AG08396 (cell line): ENCODE results near the gene ATP11B.

Source experiments
- DNase-seq: peaks from one replicate; pipeline ENCODE4 v3.0.0; 2012; ENCODE audit warnings: low spot score, mixed read lengths

Gene ATP11B

DNA sequence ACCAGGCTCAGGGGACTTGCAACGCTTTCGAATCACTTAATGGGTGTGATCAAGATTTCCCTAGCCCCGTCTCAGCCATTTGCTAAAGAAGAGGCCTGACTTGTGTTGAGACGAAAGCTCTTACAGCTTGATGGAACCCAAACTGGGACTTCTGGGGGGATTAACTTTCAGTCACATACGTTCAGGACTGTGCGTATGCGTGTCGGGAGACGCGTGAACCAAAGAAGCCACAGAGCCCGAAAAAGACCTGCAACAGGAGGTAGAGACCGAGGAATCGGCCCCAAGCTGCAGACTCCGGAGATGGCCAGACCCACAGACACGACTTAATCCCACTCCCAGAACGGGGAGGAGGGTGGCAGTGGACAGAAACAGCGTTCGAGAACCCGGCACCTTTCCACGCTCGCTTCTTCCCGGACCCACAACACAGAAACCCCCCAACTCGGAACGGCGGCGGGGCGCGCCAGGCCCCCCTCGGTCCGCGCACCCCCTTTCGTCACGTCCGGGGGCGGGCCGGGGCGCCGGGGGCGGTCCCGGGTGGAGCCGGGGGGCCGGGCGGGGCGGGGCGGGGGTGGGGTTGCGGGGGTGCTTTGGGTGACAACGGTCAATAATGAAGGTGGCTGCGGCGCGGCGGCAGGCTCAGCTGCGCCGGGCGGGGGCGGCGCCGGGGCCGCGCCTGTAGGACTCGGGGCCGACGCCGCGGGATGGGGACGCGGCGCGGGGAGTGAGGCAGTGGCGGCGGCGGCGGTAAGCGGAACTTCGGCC, at the start of gene ATP11B:
Gene ATP11B, plus strand, starts transcription at position 604 of the 762 bp plus-strand sequence. CDS start 256 bp downstream, outside the sequence.
- peak; percentile 92 for DNase-seq

DNA sequence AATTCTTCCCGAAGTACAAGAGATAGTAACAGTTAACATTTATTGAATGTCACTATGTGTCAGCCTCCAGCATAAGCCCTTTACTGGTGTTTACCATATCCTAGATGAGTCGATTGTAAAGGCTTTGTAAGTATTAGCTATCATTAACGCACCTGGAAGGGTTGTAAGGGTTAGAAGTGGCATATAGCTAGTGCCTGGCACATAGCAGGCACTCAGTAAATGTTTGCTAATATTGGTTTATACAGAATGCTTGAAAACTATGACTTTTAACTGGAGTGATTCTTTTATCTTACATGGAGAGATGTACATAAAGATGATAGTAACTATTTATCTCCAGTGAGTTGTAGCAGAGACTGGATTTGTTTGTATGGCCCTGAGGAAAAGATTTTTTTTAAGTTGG, 46.3 kb upstream of the ATP11B start:
- DNase-seq: no peak

DNA sequence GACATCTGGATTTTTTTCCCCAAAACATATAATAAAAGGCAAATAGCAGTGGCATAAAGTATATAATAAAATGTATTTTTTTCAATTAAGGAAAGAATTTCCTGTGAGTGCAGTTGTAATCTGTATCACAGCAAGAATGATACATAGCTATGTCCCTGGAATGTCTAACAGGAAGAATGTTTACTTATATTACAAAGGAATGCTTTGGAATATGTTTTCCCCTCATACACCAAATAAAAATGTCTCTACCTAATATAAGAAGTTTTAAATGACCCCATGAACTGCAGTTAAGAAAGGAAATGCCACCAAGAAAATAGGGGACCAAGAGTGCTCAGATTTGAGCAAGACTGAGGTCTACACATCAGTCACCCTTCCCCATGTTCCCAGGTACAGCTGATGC, 38.0 kb upstream of the ATP11B start:
- DNase-seq: no peak

DNA sequence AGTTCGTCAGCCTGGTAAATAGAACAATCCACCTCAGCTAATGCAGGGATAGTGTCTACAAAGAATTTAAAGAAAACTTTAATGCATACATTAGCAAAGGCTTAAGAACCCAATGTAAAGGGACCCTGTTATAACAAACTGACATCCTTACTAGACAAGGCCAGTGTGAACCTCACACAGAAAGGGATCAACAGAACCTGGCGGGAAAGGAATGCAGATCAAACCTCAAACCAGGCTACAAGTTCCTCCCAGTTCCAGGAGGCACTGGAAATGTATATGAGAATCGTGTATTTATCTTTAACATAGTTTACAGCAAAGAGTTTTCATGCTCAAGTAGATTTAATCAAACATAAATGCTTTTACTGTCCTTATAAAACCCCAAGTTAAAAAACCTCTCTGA, 37.6 kb upstream of the ATP11B start:
- DNase-seq: no peak

DNA sequence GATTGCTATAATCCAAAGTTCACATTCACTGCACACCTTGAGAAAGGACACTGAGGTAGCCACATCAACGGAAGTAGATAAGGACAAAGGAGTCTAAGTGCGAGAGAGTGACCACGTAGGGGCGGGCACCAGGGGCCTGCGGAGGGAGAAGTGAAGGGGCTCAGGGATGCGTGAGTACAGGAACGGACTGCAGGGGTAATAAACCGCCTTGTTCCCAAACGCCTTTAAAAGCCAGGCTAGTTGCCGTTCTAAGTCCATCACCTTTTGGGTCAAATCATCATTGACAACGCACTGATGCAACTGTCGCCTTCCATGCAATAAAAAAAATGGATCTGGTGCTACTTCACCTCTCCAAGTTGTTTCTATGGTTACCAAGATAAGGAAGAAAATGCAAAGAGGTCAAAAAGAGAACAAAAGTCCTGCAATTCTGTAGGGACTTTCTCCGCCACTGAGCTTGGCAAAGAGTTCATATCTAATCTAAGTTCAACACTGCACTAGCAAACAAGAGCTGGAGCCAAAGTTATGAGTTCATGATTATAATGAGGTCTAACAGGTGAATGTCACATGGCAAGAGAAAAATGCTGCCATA, 32.6 kb upstream of the ATP11B start:
- DNase-seq: no peak

DNA sequence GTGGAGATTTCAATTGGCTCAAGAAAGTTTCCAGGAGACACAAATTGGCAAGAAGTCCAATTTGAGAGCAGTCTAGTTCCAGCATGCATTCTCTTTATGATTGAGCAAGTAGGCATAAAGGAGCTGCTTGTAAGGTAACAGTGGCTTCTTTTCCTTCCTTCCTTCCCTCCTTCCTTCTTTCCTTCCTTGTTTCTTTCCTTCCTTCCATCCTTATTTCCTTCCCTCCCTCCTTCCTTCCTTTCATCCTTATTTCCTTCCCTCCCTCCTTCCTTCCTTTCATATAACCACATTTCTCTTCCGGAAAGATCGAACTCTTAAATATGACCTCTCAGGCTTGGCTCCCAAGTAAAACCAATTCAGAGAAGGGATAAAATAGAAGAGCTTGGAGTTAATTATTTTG, 29.4 kb upstream of the ATP11B start:
- no peak for DNase-seq

DNA sequence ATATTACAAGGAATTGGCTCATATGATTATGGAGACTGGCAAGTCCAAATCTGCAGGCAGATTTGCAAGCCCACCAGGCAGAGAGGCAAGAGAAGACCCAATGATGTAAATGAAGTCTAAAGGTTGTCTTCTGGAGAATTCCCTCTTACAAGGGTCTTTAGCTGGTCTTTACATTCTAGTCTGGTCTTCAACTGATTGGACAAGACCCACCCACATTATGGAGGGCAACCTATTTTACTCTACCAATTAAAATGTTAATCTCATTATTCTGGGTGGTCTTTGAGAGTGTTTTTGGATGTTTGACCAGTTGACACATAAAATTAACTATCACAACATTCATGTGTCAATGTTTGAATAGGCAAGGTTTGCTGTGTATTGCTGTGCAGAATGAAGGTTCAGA, 28.0 kb upstream of the ATP11B start:
- no peak for DNase-seq

DNA sequence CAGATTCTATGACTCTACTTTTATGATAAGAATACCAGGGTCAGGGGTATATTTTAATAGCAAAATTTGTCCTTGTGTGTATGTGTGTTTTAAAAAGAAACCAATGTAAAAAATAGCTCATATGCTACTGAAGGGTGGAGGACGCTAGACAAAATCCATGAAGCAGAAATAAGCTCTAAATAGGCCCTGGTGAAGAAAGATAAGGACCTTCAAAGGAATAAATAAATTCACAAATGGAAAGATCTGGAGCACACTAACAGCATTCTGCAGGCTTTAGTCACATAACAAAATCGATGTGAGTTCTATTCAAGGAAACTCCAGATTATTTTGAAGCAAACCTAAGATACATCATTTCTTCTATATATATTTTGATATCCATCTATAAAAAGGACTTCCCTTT, 27.2 kb upstream of the ATP11B start:
- DNase-seq: no peak

DNA sequence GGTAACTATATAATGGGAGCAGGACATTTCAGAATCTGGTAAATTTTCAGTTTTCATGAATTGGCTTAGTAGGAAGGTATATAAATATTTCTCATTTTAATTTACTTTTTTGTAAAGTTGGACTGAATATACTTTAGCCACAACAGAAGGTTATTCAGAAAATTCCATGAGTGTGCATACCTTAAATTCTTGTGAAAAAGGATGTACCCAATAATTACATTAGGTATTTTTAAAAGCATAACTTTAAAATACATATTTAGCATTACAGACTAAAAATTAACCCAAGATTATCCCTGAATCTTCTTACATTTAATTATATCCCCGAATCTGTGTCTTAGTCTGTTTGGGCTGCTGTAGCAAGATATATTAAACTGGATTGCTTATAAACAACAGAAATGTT, 24.9 kb upstream of the ATP11B start:
- DNase-seq: no peak

DNA sequence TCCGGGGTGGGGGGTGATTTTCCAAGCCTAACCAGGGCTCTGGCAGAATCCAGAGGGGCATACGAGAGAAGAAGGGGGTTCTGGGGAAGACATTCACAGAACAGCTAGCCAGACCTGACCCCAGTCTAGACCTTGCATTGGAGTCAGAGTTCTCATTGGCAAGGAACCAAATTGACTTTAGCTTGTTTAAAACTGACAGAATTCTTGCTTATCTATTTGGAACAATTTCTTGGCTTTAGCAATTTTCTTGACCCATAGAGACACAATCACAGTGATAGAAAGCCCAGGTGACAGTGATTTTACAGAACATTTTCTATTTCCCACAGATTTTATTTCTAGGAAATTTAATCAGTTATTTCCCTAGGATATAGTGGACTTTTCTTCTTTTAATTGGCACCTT, 23.6 kb upstream of the ATP11B start:
- DNase-seq: no peak

DNA sequence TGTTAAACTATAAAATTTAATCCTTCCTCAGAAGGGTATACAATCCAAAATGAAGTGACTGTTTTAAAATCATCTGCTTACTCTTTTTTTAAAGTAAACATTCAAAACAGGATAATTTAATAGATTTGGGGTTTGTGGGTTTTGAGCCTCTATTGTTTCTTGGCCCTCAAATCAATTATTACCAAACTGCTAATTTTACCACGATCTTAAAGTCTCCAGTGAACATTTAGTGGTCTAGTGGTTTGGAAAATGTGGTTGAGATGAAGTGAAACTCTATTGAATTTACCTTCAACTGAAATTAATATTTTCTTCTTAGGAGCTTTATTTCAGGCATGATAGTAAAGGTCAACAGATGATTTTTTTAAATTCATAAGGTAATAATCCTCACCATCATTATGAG, 11.2 kb upstream of the ATP11B start:
- DNase-seq: no peak

DNA sequence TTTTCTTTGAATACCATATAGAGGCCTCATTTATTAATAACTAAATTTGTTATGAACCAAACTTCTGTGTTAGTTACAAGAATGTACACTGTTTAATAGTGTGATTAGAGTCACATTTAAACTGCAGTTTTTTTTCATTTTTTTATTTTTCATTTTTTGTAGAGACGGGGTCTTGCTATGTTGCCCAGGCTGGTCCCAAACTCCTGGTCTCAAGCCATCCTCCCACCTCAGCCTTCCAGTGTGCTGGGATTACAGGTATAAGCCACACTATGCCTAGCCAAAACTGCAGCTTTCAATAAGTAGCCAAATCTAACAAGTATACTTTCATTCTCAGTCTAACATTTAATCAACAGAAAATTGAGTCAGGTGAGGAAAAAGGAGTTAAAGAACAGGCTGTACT, 10.2 kb upstream of the ATP11B start:
- DNase-seq: no peak

DNA sequence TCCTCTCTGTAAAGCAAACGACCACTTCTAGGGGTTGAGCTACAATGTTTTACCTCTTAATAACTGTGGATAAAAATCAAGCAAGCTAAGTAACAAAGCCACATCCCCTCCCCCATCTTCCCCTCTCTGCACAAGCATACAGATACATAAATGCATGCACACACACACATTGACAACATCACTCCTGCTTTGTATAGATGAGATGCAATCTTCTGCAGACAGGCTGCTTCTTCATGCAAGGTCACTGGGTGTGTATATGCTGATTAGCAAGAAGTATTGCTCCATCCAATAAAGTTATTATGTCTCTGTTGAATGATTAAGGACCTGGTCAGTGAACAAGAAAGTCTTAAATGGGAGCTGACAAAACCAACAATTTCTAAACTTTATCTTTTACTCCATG, 8.8 kb upstream of the ATP11B start:
- no peak for DNase-seq

DNA sequence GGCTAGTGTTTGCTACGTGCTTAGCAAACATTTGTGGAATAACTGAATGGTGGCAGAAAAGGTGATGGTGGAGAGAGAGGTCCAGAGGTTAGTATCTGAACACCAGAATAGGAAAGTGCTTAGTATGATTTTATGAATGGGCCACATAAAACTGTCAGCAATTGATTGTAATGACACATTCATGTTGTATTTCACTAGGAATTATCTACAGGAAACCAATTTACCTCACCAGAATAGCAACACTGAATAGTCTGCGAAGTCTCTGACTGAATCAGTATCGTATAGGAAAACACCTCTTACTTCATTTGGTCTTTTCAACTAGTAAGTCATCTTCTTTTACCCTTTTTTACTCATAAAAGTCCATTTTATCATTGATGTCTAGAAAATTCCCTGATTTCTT, 8.2 kb upstream of the ATP11B start:
- DNase-seq: no peak

DNA sequence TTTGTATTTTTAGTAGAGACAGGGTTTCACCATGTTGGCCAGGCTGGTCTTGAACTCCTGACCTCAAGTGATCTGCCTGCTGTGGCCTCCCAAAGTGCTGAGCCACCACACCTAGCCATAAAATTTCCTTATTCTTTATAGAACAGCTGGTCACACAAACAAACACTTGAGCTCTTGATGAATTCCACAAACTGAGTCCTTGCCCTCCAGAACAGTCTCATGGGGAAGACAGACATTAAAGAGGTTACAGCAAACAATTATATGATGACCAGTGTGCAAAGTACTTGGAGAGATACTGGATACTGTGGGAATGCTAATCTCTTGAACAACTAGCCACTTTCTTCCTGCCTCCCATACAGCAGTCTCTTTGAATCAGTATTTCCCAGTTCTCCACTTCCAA, 7.5 kb upstream of the ATP11B start:
- DNase-seq: no peak

DNA sequence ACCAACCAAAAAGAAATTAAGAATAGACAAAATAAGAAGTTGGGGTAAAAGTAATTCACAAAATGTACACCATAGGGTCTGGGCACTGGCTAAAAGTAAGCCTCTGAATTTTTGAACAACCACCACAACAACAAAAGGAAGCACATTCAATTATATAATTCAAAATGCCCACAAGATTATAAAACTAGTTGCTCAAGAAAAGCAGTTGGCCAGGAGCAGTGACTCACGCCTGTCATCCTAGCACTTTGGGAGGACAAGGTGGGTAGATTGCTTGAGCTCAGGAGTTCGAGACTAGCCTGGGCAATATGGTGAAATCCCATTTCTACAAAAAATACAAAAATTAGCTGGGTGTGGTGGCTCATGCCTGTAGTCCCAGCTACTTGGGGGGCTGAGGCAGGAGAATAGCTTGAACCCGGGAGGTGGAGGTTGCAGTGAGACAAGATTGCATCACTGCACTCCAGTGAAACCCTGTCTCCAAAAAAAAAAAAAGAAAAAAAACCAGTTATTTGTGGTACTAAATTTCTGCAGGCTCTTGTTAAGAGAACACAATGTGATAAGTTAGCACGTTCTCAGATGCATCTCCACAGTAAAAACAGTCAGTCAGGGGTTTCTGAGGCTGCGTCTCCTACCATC, 6.6 kb upstream of the ATP11B start:
- DNase-seq: no peak

DNA sequence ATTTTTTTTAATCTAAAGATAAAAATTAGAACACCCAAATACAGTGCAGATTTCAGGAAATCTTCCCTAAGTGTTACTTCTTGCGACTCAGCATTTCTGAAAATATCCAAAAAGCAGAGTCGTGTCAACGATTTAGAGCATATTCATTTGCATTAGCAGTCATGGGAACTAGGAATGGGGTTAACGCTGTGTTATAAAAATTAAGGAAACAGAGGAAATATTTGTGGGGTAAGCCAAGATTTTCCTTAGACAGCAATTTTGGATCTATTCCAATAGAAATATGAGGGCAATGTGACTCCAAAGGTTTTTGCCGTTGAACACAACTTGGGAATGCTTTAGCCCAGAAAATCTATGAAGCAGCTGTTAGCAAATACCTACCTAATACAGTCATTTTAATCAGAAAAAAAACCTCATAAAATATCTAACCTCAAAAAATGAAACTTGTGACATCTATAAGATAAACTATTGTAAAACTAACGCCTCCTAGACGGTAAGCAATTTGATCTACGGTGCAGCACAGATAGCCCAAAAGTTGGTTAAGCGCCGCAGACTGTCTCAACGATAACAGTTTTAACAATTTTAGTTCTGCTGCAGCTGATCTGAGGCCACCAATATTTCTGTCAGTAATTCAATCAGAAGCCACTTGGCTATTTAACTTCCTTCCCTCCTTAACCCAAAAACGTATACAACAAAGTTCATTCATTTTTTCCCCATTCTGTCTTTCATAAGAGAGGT, 5.8 kb upstream of the ATP11B start:
- DNase-seq: peak; percentile 29

DNA sequence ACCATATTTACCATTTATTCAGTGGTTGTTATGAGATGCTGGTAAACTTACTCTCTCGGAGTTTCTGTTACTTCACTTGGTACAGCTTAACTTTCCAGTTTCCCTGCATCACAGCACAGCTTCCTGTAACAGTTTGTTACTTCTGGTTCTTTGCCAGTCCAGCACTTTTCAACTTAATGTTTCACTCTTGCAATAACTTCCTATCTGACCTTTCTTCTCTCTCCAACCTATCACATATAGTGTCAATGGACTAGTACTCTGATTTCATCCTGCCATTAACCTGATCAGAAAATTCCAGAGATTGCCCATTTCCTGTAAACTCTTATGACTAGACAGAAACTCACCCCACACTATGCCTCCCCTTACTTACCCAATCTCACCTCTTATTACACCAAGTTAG, 3.9 kb upstream of the ATP11B start:
- no peak for DNase-seq

DNA sequence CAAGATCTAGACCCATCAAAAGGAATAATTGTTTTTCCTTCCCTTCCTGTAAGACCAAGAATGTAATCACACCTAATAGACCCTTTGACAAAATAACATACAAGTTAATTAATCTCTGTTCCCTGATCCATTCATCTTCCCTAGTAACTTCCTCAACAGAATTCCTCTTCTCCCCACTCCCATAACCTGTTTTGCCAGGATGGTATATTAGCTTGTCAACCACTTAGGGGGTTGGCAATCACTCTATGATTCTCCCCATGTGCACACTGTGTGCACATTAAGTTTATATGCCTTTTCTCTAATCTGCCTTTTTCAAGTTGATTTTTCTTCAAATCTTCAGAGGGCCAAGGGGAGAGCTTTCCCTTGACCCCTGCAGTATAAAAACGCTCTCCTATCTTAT, 2.7 kb upstream of the ATP11B start:
- no peak for DNase-seq

DNA sequence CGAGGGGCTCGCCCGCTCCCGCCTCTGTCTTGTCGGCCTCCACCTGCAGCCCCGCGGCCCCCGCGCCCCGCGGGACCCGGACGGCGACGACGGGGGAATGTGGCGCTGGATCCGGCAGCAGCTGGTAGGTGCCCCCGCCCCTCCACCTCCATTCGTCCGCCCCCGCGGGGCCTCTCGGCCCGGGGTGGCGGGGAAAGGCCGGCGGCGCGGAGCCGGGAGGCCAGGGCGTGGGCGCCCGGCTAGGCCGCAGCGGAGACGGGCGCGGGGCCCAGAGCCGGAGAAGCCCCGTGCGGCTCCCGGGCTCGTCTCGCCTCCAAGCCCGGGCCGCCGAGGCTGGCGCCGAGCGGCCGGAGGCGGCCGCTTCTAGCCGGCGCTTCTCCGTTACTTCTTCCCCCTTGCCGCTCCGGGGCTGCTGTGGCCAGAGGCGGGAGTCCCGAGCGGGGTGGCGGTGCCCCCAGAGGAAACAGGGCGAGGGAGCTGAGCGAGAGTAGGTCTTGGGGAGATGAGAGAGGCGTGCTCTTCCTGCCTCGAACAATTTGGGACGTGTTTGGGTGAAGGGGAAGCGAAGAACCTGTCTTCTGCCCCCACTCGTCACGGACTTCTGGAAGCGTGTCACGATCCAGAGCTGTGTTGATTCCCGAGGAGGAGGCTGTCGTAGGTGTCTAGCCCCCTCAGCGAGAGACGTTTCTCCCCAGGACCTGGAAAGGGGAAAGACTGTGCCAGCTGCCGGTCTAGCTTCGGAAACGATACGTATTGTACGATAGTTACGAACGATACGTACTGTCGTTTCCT, 555 bp downstream of the ATP11B start:
- DNase-seq: peak; percentile 75

DNA sequence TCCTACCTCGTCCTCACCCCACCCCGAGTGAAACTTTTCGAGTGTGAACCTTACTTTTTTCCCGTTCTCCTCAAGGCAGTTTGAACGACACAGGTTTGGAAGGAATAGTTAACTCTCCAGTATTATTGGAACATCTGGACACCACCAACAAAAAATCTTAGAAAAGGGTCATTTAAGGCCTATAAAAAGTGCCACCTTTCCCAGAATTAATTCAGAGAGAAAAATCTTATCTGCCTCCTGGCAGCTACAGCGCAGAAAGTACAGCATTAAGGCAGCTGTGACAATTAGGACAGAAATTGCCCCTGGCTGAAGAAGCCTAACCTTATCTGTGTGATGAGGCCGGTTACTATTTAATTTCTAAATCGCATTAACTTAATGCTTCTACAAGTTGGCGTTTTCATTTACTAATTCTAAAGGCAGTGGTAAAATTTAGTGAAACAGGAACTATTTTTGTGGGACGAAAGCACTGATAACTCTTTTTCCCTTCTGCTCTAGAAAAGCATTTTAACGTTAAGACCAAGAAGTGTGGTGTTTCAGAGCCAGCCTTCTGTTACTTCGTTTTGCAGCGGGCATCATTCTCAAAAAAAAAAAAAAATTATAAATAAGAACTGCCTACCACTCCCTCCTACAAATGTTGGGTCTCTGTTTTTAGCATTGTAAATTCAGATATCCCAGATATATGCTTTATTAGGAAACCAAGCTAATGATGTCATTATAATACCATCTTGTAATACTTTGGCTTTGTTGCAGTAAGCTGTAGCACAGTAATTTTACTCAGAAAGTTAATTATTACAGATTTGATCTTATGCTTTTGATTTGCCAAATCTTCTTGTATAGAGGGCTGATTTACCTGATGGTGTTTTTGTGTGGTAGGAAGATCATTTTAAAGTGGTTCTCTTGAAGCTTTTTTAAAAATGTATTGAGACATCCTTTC, 1.4 kb downstream of the ATP11B start:
- DNase-seq: no peak
